ENCODE results near the gene PTPRK. TPM values are rescaled to one million over a fixed set of nuclear protein-coding genes. Genes with fewer than 3 reads are reported as not detected.

The PTPRK gene
- polyA plus RNA-seq, 3 donors = 0.01 TPM; not detected in 2

- Mint-ChIP-seq H3K36me3 (no peaks in the 10 kb centered on the region), H3K4me1 (no peaks in the 10 kb centered on the region), H3K27me3 (ENCODE audit: low read depth in 3 of 3) (peaks cover 0 to 1% (median 0%) of the 10 kb centered on the region in 3 donors), H3K9me3 (peaks cover 0 to 4% (median 0%) of the 10 kb centered on the region in 7 donors), H3K27ac (no peak overlapping the region), H3K4me3 (no peak overlapping the region)
- Histone ChIP-seq H4K20me1 (ENCODE audit: insufficient read depth, low read length) (no peaks in the 10 kb centered on the region), H3K4me3 (replicated peaks in 1 of 3; ENCODE audit: low read depth in 2 of 3, low read length in 3 of 3) (no peak overlapping the region), H3K27me3 (ENCODE audit: control insufficient read depth in 2 of 2, insufficient read depth in 2 of 2, low read length in 2 of 2) (no peaks in the 10 kb centered on the region), H3K4me2 (replicated peaks; ENCODE audit: extremely low read depth, low read length, poor library complexity, severe bottlenecking) (no peak overlapping the region), H3K4me1 (ENCODE audit: control insufficient read depth in 1 of 2, insufficient read depth in 2 of 2, low read length in 2 of 2) (no peaks in the 10 kb centered on the region), H3K36me3 (replicated peaks in 1 of 2; ENCODE audit: control insufficient read depth in 1 of 2, insufficient read depth in 2 of 2, low read length in 2 of 2) (no peaks in the 10 kb centered on the region), H3K9ac (ENCODE audit: insufficient read depth, low read length, poor library complexity, severe bottlenecking) (no peak overlapping the region), H2AFZ (ENCODE audit: insufficient read depth, low read depth, low read length, poor library complexity, severe bottlenecking) (no peak overlapping the region), H3K79me2 (ENCODE audit: insufficient read depth, low read length) (no peaks in the 10 kb centered on the region), H3K27ac (ENCODE audit: low read depth in 1 of 2, low read length in 2 of 2) (no peak overlapping the region), H3K9me3 (replicated peaks in 1 of 2; ENCODE audit: control insufficient read depth in 1 of 2, insufficient read depth in 1 of 2, low read length in 2 of 2) (peaks cover 0 to 3% of the 10 kb centered on the region in 2 donors)
- DNase-seq = no peak
- TF ChIP-seq CTCF (IDR thresholded peaks at IDR 0.05) = no peak
- 94% methylated on average over 3 of the region's 3 CpGs for WGBS (ENCODE audit: insufficient coverage)
- intact Hi-C loops (cut with micrococcal nuclease) = no loop called here
These were observed 450.0 kb downstream of the PTPRK start for GRCh38 chr6:128070406-128070805.

DNA sequence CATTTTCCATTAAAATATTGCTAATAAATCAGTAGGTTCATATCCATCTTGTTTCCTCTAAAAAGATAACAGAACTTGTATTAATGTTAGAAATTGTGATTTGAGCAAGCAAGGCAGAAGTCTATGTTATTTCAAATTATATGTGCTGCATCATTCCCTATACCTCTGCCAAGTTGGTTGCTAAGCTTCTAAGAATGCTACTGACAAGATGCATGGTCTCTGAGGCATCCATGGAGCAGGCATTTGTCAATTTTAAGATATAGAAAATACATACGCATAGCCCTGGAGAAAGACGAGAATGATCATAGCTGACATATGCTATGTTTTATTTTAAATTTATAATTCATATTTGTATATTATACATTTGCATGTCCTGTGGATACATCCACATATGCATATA lies 451.2 kb downstream of the PTPRK start:
- H3K4me3 ChIP-seq (replicated peaks in 1 of 3; ENCODE audit: low read depth in 2 of 3, low read length in 3 of 3) = no peak overlapping the region
- H3K4me2 ChIP-seq (replicated peaks; ENCODE audit: extremely low read depth, low read length, poor library complexity, severe bottlenecking) = no peak overlapping the region
- H2AFZ ChIP-seq (ENCODE audit: insufficient read depth, low read depth, low read length, poor library complexity, severe bottlenecking) = no peak overlapping the region
- Mint-ChIP-seq H3K36me3 (no peaks in the 10 kb centered on the region), H3K4me1 (no peaks in the 10 kb centered on the region), H3K27me3 (ENCODE audit: low read depth in 3 of 3) (no peaks in the 10 kb centered on the region), H3K9me3 (peaks cover 0 to 4% (median 0%) of the 10 kb centered on the region in 7 donors), H3K27ac (no peak overlapping the region), H3K4me3 (no peak overlapping the region)
- no peaks in the 10 kb centered on the region for H3K27me3 ChIP-seq (ENCODE audit: control insufficient read depth in 2 of 2, insufficient read depth in 2 of 2, low read length in 2 of 2)
- no peaks in the 10 kb centered on the region for H3K4me1 ChIP-seq (ENCODE audit: control insufficient read depth in 1 of 2, insufficient read depth in 2 of 2, low read length in 2 of 2)
- intact Hi-C loops (cut with micrococcal nuclease) = no loop called here
- H3K79me2 ChIP-seq (ENCODE audit: insufficient read depth, low read length) = no peaks in the 10 kb centered on the region
- no peak for TF ChIP-seq CTCF (IDR thresholded peaks at IDR 0.05)
- H4K20me1 ChIP-seq (ENCODE audit: insufficient read depth, low read length) = no peaks in the 10 kb centered on the region
- DNase-seq = no peak
- WGBS (ENCODE audit: insufficient coverage) = no CpG with 5 or more reads among the region's 2 CpGs
- peaks cover 0 to 3% of the 10 kb centered on the region in 2 donors for H3K9me3 ChIP-seq (replicated peaks in 1 of 2; ENCODE audit: control insufficient read depth in 1 of 2, insufficient read depth in 1 of 2, low read length in 2 of 2)
- H3K27ac ChIP-seq (ENCODE audit: low read depth in 1 of 2, low read length in 2 of 2) = no peak overlapping the region
- H3K9ac ChIP-seq (ENCODE audit: insufficient read depth, low read length, poor library complexity, severe bottlenecking) = no peak overlapping the region
- H3K36me3 ChIP-seq (replicated peaks in 1 of 2; ENCODE audit: control insufficient read depth in 1 of 2, insufficient read depth in 2 of 2, low read length in 2 of 2) = no peaks in the 10 kb centered on the region

All from CD14-positive monocyte (primary cell).